ENCODE measurements around the gene TNNT1.
"Not testable (repeated sequence)": the region's sequence is repeated elsewhere in the genome, so short reads cannot be mapped to it uniquely, and the experiment has no call there.

TNNT1 gene

GRCh38 chr19:55171440-55171839, 22.4 kb upstream of the TNNT1 start:
- no peak for DNase-seq (ENCODE audit: low read depth in 2 of 3, low spot score in 2 of 3)

GRCh38 chr19:55169136-55169535, 20.1 kb upstream of the TNNT1 start:
- no peak for DNase-seq (ENCODE audit: low read depth in 2 of 3, low spot score in 2 of 3)

GRCh38 chr19:55166530-55167268, 17.7 kb upstream of the TNNT1 start, which contains the start of gene DNAAF3:
Gene DNAAF3, minus strand, starts transcription at chr19:55166613. Its CDS starts 200 bp downstream, at chr19:55166413.
- peak; percentile 17 to 86 (median 49) for DNase-seq (ENCODE audit: low read depth in 2 of 3, low spot score in 2 of 3)

GRCh38 chr19:55165952-55166529, 17.0 kb upstream of the TNNT1 start:
- no peak for DNase-seq (ENCODE audit: low read depth in 2 of 3, low spot score in 2 of 3)

- DNase-seq (ENCODE audit: low read depth in 2 of 3, low spot score in 2 of 3), result no peak
Measured at GRCh38 chr19:55161571-55162322, 12.7 kb upstream of the TNNT1 start.

- DNase-seq (ENCODE audit: low read depth in 2 of 3, low spot score in 2 of 3), result no peak
Measured at GRCh38 chr19:55160986-55161365, 12.0 kb upstream of the TNNT1 start.

- DNase-seq (ENCODE audit: low read depth in 2 of 3, low spot score in 2 of 3), result peak; percentile 75 to 83 (median 76)
Measured at GRCh38 chr19:55160128-55160985, 11.4 kb upstream of the TNNT1 start.

- DNase-seq (ENCODE audit: low read depth in 2 of 3, low spot score in 2 of 3), result no peak
Measured at GRCh38 chr19:55158848-55159749, 10.1 kb upstream of the TNNT1 start.

- DNase-seq (ENCODE audit: low read depth in 2 of 3, low spot score in 2 of 3), result no peak
Measured at GRCh38 chr19:55158423-55158822, 9.4 kb upstream of the TNNT1 start.

GRCh38 chr19:55157064-55157908, 8.3 kb upstream of the TNNT1 start, which contains the start of gene TNNI3:
Gene TNNI3, minus strand, starts transcription at chr19:55157732. Its CDS starts 143 bp downstream, at chr19:55157589.
- no peak for DNase-seq (ENCODE audit: low read depth in 2 of 3, low spot score in 2 of 3)

GRCh38 chr19:55156202-55157063, 7.4 kb upstream of the TNNT1 start:
- peak in 1 of 3 experiments; percentile 44 for DNase-seq (ENCODE audit: low read depth in 2 of 3, low spot score in 2 of 3)

- DNase-seq (ENCODE audit: low read depth in 2 of 3, low spot score in 2 of 3), result not testable (repeated sequence)
Measured at GRCh38 chr19:55155784-55156183, 6.8 kb upstream of the TNNT1 start.

GRCh38 chr19:55153652-55154264, 4.8 kb upstream of the TNNT1 start:
- no peak for DNase-seq (ENCODE audit: low read depth in 2 of 3, low spot score in 2 of 3)

- no peak for DNase-seq (ENCODE audit: low read depth in 2 of 3, low spot score in 2 of 3)
Measured at GRCh38 chr19:55152017-55152416, 3.0 kb upstream of the TNNT1 start.

- no peak for DNase-seq (ENCODE audit: low read depth in 2 of 3, low spot score in 2 of 3)
Measured at GRCh38 chr19:55147545-55148251, 1.3 kb downstream of the TNNT1 start.

GRCh38 chr19:55146705-55147273, 2.2 kb downstream of the TNNT1 start:
- no peak for DNase-seq (ENCODE audit: low read depth in 2 of 3, low spot score in 2 of 3)
